Esophagus squamous epithelium (tissue), 5 donors: Measurements from ENCODE around the gene TAP2. TPM values are rescaled to one million over a fixed set of nuclear protein-coding genes. Genes with fewer than 3 reads are reported as not detected.

Experiments used
- DNase-seq: peaks from one replicate; lab custom pipeline; 2025; lab: John Stamatoyannopoulos, UW
- H3K27ac ChIP-seq, 4 donors: fragments of 200-600 bp; sonication (generic); one replicate each; pipeline ENCODE4 v1.5.1; 2016 to 2019; ENCODE audit warnings: mild to moderate bottlenecking in 1 of 4
- H3K27me3 ChIP-seq, 4 donors: fragments of 200-600 bp; sonication (generic); 1 replicate in 3 of 4; 2 replicates in 1 of 4; pipeline versions ENCODE4 v1.5.1 to v1.6.0; 2017 to 2021; ENCODE audit warnings: antibody characterized with exemption in 1 of 4
- H3K36me3 ChIP-seq, 3 donors: fragments of 200-600 bp; sonication (generic); one replicate each; pipeline ENCODE4 v1.5.1; 2016 to 2019
- H3K4me1 ChIP-seq, 3 donors: fragments of 200-600 bp; sonication (generic); one replicate each; pipeline ENCODE4 v1.5.1; 2017 to 2019
- H3K4me3 ChIP-seq, 4 donors: fragments of 200-600 bp; sonication (generic); 1 replicate in 3 of 4; 2 replicates in 1 of 4; pipeline ENCODE4 v1.5.1; 2016 to 2019; ENCODE audit warnings: mild to moderate bottlenecking in 2 of 4, moderate library complexity in 1 of 4
- H3K9me3 ChIP-seq, 3 donors: fragments of 200-600 bp; sonication (generic); one replicate each; pipeline ENCODE4 v1.5.1; 2016 to 2019
- POLR2A ChIP-seq, 4 donors: fragments of 450-650 bp; IDR thresholded peaks; one replicate each; pipeline ENCODE4 v1.6.1; 2017; ENCODE audit warnings: antibody characterized with exemption in 4 of 4, mild to moderate bottlenecking in 4 of 4, moderate library complexity in 3 of 4
- WGBS, 2 donors: methylation state at CpG; one replicate each; pipeline ENCODE4 v1.1.5; 2018; 5-methylcytosine and 5-hydroxymethylcytosine counted together
- intact Hi-C: fragments of 100-400 bp; cut with DNase I; formaldehyde crosslinking; loops from one replicate; pipeline ENCODE4 v1.15.0; 2022
- total RNA-seq, 4 donors: library from RNA; depleted of rRNA; stranded (reverse); fragments of >200 nt; gene quantifications; one replicate each; pipeline ENCODE4 v1.1.0, GENCODE V29; 2016
- TF ChIP-seq, protein P1 (sequence below), 6 experiments: fragments of 450-650 bp in 4 of 6; fragments of 200-600 bp in 2 of 6; sonication (generic) in 2 of 6; IDR thresholded peaks; one replicate each; pipeline ENCODE4 v1.5.1; 2016 to 2019; ENCODE audit warnings: antibody characterized with exemption in 6 of 6, mild to moderate bottlenecking in 4 of 6, moderate library complexity in 4 of 6
- donor health status: DM: yes; HTN: yes; CAD: no.

Gene TAP2
- total RNA-seq, 4 donors from 2014 or later = 25.4 to 28.3 (median 26.7) TPM

DNA sequence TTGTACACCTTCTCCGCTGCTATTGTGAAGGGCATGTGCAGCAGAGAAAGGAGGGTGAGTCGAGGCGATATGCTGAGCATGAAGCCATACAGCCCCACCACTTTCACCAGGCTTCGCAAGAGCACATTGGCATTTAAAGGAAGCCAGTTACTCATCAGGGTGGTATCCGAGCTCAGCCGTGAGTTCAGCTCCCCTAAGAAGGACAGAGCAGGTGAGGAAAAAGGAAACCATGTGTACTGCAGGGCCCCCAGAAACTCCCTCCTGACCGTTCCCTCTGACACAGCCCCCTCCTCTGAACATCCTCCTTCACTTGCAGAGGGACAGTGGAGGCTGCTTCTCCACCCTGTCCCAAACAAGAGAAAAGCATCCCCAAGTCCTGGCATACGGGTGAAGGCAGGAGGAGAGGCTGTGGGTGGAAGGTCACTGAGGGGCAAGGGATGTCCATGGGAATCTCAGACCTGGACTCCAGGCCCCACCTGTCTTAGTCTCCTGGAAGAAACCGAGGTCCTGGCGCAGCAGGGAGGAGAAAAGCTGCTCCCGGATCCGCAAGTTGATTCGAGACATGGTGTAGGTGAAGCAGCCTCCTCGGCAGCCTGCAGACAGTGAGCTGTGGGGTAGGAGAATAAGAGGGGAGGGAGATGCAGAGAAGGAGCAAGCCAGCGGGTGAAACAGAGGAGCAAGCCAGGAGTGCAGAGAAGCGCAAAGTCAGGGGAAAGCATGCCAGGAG is 3.2 kb downstream of the TAP2 start:
- WGBS, 2 donors = 94 to 95% methylated on average over 14 of the region's 16 CpGs
- peaks cover 0 to 26% (median 16%) of the 10 kb centered on the region in 3 donors for H3K4me1 ChIP-seq
- no peak overlapping the region for H3K4me3 ChIP-seq
- intact Hi-C loops = no loop called here
- TF ChIP-seq, protein P1, sequence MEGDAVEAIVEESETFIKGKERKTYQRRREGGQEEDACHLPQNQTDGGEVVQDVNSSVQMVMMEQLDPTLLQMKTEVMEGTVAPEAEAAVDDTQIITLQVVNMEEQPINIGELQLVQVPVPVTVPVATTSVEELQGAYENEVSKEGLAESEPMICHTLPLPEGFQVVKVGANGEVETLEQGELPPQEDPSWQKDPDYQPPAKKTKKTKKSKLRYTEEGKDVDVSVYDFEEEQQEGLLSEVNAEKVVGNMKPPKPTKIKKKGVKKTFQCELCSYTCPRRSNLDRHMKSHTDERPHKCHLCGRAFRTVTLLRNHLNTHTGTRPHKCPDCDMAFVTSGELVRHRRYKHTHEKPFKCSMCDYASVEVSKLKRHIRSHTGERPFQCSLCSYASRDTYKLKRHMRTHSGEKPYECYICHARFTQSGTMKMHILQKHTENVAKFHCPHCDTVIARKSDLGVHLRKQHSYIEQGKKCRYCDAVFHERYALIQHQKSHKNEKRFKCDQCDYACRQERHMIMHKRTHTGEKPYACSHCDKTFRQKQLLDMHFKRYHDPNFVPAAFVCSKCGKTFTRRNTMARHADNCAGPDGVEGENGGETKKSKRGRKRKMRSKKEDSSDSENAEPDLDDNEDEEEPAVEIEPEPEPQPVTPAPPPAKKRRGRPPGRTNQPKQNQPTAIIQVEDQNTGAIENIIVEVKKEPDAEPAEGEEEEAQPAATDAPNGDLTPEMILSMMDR (IDR thresholded peaks at IDR 0.05) = no peak
- no peak for TF ChIP-seq POLR2A (IDR thresholded peaks at IDR 0.05)
- H3K27ac ChIP-seq = no peak overlapping the region
- DNase-seq = no peak
- H3K9me3 ChIP-seq = no peaks in the 10 kb centered on the region
- peaks cover 7 to 57% (median 21%) of the 10 kb centered on the region in 3 donors for H3K36me3 ChIP-seq
- no peaks in the 10 kb centered on the region for H3K27me3 ChIP-seq

DNA sequence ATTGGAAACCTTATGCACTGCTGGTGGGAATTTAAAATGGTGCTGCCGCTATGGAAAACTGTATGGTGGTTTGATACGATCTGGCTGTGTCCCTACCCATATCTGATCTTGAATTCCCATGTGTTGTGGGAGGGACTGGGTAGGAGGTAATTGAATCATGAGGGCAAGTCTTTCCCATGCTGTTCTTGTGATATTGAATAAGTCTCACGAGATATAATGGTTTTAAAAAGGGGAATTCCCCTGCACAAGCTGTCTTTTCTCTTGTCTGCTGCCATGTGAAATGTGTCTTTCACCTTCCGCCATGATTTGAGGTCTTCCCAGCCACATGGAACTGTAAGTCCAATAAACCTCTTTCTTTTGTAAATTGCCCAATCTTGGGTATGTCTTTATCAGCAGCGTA is 4.9 kb downstream of the TAP2 start:
- WGBS, 2 donors = 78 to 85% methylated on average over 5 of the region's 5 CpGs
- H3K36me3 ChIP-seq = peaks cover 19 to 72% (median 35%) of the 10 kb centered on the region in 3 donors

DNA sequence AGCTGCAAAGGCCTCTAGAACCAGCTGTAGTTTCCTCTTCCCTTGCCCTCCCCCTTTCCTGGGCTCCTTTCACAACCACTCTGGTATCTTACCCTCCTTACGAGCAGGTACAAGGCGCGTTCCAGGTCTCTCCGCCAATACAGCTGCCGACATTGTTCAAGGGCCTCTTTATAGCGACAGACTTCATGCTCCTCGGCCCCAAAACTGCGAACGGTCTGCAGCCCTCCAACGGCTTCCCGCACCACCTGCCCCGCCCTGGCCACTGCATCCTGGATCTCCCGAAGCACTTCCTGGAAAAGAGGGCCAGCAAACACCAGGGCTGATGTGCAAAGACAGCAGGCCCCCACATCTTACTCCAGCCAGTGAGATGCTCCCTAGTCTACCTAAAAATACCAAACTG is 6.0 kb downstream of the TAP2 start:
- no peak for DNase-seq
- 87 to 89% methylated on average over 11 to 13 of the region's 13 CpGs for WGBS, 2 donors

More for the DNA sequence above, 4.9 kb downstream of the TAP2 start:
- no peak for TF ChIP-seq POLR2A (IDR thresholded peaks at IDR 0.05)
- TF ChIP-seq, protein P1 (IDR thresholded peaks at IDR 0.05) = no peak
- intact Hi-C loops = no loop called here
- Histone ChIP-seq H3K4me1 (peaks cover 0 to 20% (median 12%) of the 10 kb centered on the region in 3 donors), H3K27me3 (no peaks in the 10 kb centered on the region), H3K27ac (no peak overlapping the region), H3K9me3 (no peaks in the 10 kb centered on the region), H3K4me3 (no peak overlapping the region)
- DNase-seq = no peak

DNA sequence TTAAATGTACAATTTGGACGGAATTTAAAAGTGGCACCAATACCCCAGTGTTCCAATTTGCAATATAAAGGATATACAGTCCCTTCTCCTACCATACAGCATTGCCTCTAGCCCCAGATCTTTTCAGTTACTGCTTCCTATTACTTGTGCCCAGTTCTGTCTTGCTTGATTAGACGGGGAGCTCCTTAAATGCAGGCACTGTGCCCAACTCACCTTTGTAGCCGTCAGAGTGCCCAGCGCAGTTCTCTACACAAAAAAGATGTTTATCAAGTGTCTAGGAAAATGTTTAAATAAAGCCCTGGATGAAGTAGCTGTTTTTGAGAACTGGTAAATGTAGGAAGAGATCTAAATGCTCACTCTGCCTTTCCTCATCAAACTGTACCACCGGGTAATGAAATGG is 7.6 kb downstream of the TAP2 start:
- intact Hi-C loops = no loop called here
- Histone ChIP-seq H3K9me3 (no peaks in the 10 kb centered on the region), H3K4me1 (peaks cover 0 to 2% (median under 1%) of the 10 kb centered on the region in 3 donors), H3K4me3 (no peak overlapping the region), H3K27me3 (no peaks in the 10 kb centered on the region), H3K36me3 (peaks cover 19 to 83% (median 35%) of the 10 kb centered on the region in 3 donors), H3K27ac (no peak overlapping the region)
- TF ChIP-seq POLR2A (IDR thresholded peaks at IDR 0.05) = no peak
- TF ChIP-seq, protein P1 (IDR thresholded peaks at IDR 0.05) = no peak
- WGBS, 2 donors = 49 to 66% methylated on average over 5 of the region's 5 CpGs
- no peak for DNase-seq

More for the DNA sequence above, 6.0 kb downstream of the TAP2 start:
- Histone ChIP-seq H3K36me3 (peaks cover 19 to 82% (median 35%) of the 10 kb centered on the region in 3 donors), H3K9me3 (no peaks in the 10 kb centered on the region), H3K27ac (no peak overlapping the region), H3K4me3 (no peak overlapping the region), H3K27me3 (no peaks in the 10 kb centered on the region), H3K4me1 (peaks cover 0 to 15% (median 10%) of the 10 kb centered on the region in 3 donors)
- intact Hi-C loops = no loop called here
- TF ChIP-seq, protein P1 (IDR thresholded peaks at IDR 0.05) = no peak
- TF ChIP-seq POLR2A (IDR thresholded peaks at IDR 0.05) = no peak

DNA sequence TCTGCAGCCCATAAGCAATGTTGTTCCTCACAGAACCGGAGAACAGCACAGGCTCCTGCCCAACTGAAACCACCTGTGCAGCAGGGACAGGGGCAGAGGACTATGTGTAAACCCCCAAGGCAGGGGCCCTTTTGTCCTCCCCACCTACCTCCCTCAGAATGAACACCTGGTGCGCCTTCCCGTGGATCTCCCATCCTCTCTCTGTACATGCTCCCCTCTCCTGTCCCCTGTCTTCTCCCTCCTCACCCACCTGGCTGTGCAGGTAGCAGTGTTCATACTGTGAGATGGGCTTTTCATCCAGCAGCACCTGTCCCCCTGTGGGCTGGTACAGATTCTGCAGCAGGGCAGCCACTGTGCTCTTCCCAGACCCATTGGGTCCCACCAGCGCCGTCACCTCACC is 8.5 kb downstream of the TAP2 start:
- peaks cover 19 to 73% (median 31%) of the 10 kb centered on the region in 3 donors for H3K36me3 ChIP-seq
- H3K9me3 ChIP-seq = no peaks in the 10 kb centered on the region
- WGBS, 2 donors = 83 to 97% methylated on average over 3 to 5 of the region's 5 CpGs
- no peaks in the 10 kb centered on the region for H3K27me3 ChIP-seq
- DNase-seq = no peak
- H3K27ac ChIP-seq = no peak overlapping the region
- peaks cover 0 to 2% (median 0%) of the 10 kb centered on the region in 3 donors for H3K4me1 ChIP-seq
- intact Hi-C loops = no loop called here
- no peak for TF ChIP-seq POLR2A (IDR thresholded peaks at IDR 0.05)
- TF ChIP-seq, protein P1 (IDR thresholded peaks at IDR 0.05) = no peak
- H3K4me3 ChIP-seq = no peak overlapping the region
